GM18909 (cell line): ENCODE results near the gene RUNX1.

Experiments
- ATAC-seq: cut with Tn5 transposase; IDR thresholded peaks from one replicate; pipeline ENCODE4 v1.9.1; 2021; ENCODE audit warnings: mild to moderate bottlenecking; ENCODE audit not compliant: unreplicated experiment, poor library complexity

The RUNX1 gene

DNA sequence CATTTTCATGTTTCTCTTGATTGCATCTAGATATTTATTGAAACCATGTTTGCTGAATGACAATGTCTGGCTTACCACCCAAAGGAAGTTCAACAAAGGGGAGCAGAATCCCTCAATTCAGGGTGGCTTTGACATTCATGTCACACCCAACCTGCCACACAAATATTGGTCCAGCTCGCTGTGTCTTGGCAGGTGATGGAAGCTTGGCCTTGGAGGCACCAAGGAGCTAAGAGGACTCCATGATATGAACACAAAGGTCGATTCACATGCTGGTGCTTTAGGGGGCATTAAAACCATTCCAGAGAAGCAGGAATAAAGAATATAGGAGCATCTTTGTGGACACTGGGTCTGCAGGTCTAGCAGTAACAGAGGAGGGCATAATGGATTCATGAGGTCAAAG, 114.8 kb downstream of the RUNX1 start:
- no peak for ATAC-seq

GRCh38 chr21:34933609-34934335, 115.3 kb downstream of the RUNX1 start:
- no peak for ATAC-seq

DNA sequence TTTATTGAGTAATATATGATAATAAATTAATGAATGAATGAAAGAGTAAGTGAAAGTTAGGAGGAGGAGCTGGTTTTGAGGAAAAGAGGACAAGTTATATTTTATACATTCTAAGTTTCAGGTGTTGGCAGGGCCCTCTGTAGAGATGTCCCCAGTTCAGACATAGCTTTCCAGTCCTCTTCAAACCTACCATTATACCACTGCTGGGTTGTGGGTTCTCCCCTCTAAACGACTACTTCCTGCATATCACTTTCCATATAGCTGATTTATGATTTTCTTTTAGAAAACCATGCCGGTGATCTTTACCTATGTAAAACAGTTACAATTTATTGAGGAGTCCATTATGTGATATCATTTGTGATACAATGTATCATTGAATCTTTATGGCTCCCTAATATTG, 116.9 kb downstream of the RUNX1 start:
- no peak for ATAC-seq

DNA sequence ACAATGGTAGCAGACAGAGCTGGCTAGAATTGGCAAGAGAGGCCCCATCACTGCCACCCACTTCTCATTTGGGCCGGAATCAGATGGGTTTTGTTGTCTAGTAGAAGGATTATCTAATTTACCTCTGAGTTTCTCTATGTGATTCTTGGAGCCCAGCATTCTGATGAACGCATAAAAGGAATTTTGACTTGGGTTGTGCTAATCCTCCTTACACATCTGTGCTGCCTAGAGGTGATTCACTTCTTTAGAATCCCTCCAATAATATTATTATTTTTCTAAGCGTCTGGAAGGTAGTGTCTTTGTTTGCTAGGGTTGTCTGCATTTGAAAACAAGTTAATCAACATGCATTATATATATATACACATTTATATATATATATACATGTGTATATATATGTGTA, 118.1 kb downstream of the RUNX1 start:
- ATAC-seq, result no peak

- no peak for ATAC-seq
Observed at GRCh38 chr21:34928637-34929036, 120.5 kb downstream of the RUNX1 start.

DNA sequence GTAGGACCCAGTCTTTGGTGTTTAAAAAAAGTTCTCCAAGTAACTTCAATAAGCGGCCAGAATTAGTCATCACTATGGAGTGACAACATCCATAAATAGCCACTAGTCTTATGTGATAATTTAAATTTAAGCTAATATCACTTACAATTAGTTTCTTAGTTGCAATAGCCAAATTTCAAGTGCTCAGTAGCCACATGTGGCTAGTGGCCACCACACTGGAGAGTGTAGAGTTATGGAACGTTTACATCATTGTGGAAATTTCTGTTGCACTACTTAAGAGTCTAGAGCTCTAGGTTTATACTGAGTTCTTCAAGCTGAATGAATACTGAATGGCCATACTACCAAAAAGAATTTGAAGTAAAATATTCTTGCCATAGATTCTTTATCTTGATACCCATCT, 121.1 kb downstream of the RUNX1 start:
- no peak for ATAC-seq

GRCh38 chr21:34926803-34927467, 122.2 kb downstream of the RUNX1 start:
- ATAC-seq, result no peak

DNA sequence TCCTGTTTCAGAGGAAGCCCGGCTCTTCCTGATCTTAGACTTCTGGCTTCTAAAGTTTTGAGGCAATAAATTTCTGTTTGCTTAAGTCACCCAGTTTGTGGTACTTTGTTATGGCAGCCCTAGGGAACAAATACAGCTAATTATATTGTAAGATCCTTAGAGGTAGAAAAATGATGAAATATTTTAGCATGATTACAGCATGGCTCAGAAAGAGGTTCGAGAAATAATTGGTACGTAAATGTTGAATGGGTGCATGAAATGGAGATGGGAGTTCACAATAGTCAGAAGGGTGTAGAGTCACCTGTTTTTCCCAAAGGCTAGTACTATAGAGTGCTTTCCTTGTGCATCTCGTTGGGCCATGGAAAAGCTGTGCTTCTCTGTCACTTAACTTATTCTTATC, 123.5 kb downstream of the RUNX1 start:
- ATAC-seq, result no peak

DNA sequence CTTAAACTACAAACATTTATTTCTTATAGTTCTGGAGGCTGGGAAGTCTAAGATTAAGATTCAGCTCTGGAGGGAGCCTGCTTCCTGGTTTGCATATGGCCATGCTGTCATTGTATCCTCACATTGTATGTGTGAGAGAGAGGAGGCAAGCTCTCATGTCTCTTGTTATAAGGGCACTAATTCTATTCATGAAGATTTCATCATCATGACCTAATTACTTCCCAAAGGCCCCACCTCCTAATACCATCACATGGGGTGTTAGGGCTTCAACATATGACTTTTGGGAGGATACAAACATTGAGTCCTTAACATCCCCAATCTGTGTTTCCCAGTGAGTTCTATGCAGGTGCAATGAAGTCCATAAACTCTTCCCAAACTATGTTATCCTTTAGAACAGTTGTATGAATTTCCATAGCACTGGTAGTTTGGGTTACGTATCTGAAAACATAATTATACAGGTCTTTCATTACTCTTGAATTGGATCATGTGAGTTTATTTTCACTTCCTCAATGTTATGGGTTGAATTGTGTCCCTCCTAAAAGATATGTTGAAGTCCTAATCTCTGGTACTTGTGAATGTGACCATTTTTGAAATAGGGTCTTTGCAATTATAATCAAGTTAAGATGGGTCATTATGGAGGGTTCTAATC, 124.2 kb downstream of the RUNX1 start:
- ATAC-seq, result no peak

- ATAC-seq, result no peak
Observed at GRCh38 chr21:34924194-34924593, 124.9 kb downstream of the RUNX1 start.

- no peak for ATAC-seq
Observed at GRCh38 chr21:34923626-34924025, 125.5 kb downstream of the RUNX1 start.

DNA sequence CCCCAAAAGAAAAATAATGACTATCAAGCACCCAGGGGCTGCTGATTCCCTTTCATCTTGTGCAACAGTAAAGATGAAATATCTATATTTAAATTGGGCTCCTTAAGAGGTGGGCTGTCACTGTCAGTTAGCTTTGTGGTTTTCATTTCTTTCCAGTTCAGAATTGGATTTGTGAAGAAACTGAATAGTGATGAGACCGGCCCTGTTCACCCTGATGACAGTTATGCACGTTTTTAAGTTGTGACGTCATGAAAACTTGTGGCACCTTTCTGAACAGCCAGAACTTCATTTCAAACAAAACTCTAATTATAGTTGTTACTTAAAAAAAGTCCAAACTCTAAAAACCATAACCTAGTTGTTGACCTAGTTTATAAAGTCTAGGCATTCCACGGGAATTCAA, 125.9 kb downstream of the RUNX1 start:
- ATAC-seq, result no peak

DNA sequence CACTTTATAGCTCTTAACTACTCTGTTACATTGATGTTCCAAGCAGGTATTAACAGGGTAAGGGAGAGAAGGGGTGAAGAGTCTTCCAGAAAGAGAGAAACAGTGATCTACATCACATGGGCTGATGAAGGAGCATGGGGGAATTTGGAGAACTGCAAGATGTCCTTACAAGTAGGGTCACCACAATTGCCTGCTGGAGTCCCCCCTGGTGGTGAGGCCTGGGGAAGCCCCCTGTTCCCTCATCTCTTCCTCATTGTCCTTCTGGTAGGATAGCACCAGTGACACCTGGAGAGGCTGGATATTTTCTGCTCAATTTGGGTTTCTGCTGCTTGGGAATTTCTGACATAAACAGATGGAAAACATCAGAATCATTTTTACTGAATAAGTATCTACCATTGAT, 126.6 kb downstream of the RUNX1 start:
- no peak for ATAC-seq

DNA sequence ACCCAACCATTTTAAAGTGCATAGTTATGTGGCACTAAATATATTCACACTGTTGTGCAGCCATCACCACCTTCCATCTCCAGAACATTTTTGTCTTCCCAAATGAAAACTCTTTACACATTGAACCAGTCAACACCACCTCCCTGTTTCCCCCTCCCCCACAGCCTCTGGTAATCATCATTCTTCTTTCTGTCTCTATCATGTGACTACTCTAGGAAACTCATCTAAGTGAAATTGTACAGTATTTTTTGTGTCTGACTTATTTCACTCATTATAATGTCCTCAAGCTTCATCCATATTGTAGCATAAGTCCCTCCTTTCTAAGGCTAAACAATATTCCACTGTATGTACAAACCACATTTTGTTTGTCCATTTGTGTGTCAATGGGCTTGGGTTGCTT, 128.0 kb downstream of the RUNX1 start:
- no peak for ATAC-seq

GRCh38 chr21:34919406-34919805, 129.7 kb downstream of the RUNX1 start:
- ATAC-seq, result no peak

- no peak for ATAC-seq
Observed at GRCh38 chr21:34916446-34916845, 132.7 kb downstream of the RUNX1 start.

GRCh38 chr21:34915364-34915841, 133.7 kb downstream of the RUNX1 start:
- no peak for ATAC-seq

DNA sequence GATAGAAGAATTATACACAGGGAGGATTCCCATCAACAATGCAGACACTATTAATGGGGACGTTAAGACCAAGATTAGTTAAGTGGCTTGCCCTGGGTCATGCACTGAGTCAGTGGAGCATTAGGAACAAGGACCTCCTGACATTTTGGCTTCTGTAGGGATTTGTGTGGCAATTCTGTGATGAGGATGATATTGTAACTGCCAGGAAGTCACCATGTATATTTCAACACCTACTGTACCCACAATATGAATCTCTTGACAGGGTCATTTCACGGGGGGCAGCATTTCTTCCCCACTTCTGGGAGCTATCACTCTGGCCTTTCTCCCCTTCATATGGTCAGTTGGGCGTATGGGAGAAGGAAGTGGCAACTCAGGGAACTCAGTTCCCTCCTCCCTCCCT, 134.9 kb downstream of the RUNX1 start:
- ATAC-seq, result no peak

DNA sequence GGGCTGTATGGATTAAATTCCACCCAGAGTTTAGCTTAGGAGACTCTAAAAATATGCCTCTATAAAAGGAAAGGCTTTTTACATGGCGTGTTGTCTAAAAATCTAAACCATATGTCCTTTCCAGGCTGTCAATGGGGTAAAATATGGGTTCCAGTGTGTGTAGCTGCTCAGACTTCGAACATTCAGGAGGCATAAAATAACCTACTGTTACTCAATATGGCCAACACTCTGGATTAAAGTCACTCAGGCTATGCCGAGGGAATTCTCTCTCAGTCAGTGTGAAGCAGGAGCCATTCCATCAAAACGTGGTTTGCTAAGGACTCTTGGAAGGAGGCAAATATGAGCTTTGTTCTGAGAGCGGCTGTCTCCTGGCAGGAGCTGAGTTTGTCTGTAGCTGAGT, 135.3 kb downstream of the RUNX1 start:
- no peak for ATAC-seq

DNA sequence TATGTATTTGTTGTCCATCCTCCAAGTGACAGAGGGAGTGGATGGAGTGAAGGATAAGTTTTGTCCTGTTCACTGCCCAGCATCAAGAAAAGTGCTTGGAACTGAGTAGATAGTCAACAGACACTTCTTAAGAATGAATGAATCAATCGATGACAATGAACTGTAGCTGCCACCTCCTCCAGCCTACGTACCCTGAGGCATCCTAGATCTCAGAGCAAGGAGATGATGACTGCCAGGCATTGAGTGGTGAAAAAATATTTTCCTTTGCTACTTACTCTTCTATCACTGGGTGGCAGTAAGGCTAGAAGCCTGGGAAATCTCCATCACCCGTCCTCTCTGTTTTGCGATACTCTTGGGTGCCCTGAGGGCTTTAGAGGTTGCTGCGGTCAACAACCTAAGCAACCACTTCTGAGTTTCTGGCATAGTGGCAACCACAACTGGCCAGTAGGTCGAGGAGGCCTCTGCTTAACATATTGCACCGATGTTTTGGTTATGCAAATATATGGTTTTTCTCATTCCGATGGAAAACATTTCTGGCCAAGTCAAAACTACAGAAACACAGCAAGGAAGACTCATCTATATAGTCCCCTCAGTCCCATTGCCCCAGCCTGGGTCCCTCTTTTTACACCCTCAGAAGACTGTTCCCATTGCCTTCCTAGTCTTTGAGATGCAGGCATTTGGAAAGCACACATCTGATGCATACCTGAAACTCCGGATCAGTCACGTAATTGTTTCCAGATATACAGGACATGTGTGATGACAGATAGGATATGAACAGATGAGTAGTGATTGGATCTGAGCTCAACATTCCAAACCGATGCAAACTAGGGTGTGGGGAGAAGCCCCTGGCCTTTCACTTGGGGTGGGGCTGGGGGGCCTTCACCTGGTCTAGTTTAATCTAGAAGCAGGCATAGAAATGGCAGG, 136.8 kb downstream of the RUNX1 start:
- no peak for ATAC-seq
